Esophagus squamous epithelium (tissue), 5 donors: Measurements from ENCODE around the gene MTF2. TPM values are rescaled to one million over a fixed set of nuclear protein-coding genes. Genes with fewer than 3 reads are reported as not detected.

Experiments
- DNase-seq: peaks from one replicate; lab custom pipeline; 2025; lab: John Stamatoyannopoulos, UW
- H3K27ac ChIP-seq, 4 donors: fragments of 200-600 bp; sonication (generic); one replicate each; pipeline ENCODE4 v1.5.1; 2016 to 2019; ENCODE audit warnings: mild to moderate bottlenecking in 1 of 4
- H3K27me3 ChIP-seq, 4 donors: fragments of 200-600 bp; sonication (generic); 1 replicate in 3 of 4; 2 replicates in 1 of 4; pipeline versions ENCODE4 v1.5.1 to v1.6.0; 2017 to 2021; ENCODE audit warnings: antibody characterized with exemption in 1 of 4
- H3K36me3 ChIP-seq, 3 donors: fragments of 200-600 bp; sonication (generic); one replicate each; pipeline ENCODE4 v1.5.1; 2016 to 2019
- H3K4me1 ChIP-seq, 3 donors: fragments of 200-600 bp; sonication (generic); one replicate each; pipeline ENCODE4 v1.5.1; 2017 to 2019
- H3K4me3 ChIP-seq, 4 donors: fragments of 200-600 bp; sonication (generic); 1 replicate in 3 of 4; 2 replicates in 1 of 4; pipeline ENCODE4 v1.5.1; 2016 to 2019; ENCODE audit warnings: mild to moderate bottlenecking in 2 of 4, moderate library complexity in 1 of 4
- H3K9me3 ChIP-seq, 3 donors: fragments of 200-600 bp; sonication (generic); one replicate each; pipeline ENCODE4 v1.5.1; 2016 to 2019
- CTCF ChIP-seq, 6 experiments: fragments of 450-650 bp in 4 of 6; fragments of 200-600 bp in 2 of 6; sonication (generic) in 2 of 6; IDR thresholded peaks; one replicate each; pipeline ENCODE4 v1.5.1; 2016 to 2019; ENCODE audit warnings: antibody characterized with exemption in 6 of 6, mild to moderate bottlenecking in 4 of 6, moderate library complexity in 4 of 6
- POLR2A ChIP-seq, 4 donors: fragments of 450-650 bp; IDR thresholded peaks; one replicate each; pipeline ENCODE4 v1.6.1; 2017; ENCODE audit warnings: antibody characterized with exemption in 4 of 4, mild to moderate bottlenecking in 4 of 4, moderate library complexity in 3 of 4
- WGBS, 2 donors: methylation state at CpG; one replicate each; pipeline ENCODE4 v1.1.5; 2018; 5-methylcytosine and 5-hydroxymethylcytosine counted together
- intact Hi-C: fragments of 100-400 bp; cut with DNase I; formaldehyde crosslinking; loops from one replicate; pipeline ENCODE4 v1.15.0; 2022
- total RNA-seq, 4 donors: library from RNA; depleted of rRNA; stranded (reverse); fragments of >200 nt; gene quantifications; one replicate each; pipeline ENCODE4 v1.1.0, GENCODE V29; 2016
- donor health status: DM: yes; HTN: yes; CAD: no.

The MTF2 gene
- total RNA-seq, 4 donors from 2014 or later: 7.0 to 18.4 (median 14.8) TPM

GRCh38 chr1:93093332-93094006 is 14.4 kb downstream of the MTF2 start:
- H3K27me3 ChIP-seq: no peaks in the 10 kb centered on the region
- H3K4me1 ChIP-seq: peaks cover 0 to 4% (median 0%) of the 10 kb centered on the region in 3 donors
- intact Hi-C loops: no loop called here
- H3K9me3 ChIP-seq: no peaks in the 10 kb centered on the region
- DNase-seq: no peak
- TF ChIP-seq CTCF (IDR thresholded peaks at IDR 0.05) (no peak), POLR2A (IDR thresholded peaks at IDR 0.05) (no peak)
- H3K36me3 ChIP-seq: peaks cover 0 to 10% (median 0%) of the 10 kb centered on the region in 3 donors
- WGBS, 2 donors: 75 to 89% methylated on average over 2 of the region's 2 CpGs
- no peak overlapping the region for H3K27ac ChIP-seq
- no peak overlapping the region for H3K4me3 ChIP-seq

GRCh38 chr1:93095804-93096585 is 16.9 kb downstream of the MTF2 start:
- TF ChIP-seq CTCF (IDR thresholded peaks at IDR 0.05) (no peak), POLR2A (IDR thresholded peaks at IDR 0.05) (no peak)
- Histone ChIP-seq H3K9me3 (no peaks in the 10 kb centered on the region), H3K27ac (no peak overlapping the region), H3K36me3 (no peaks in the 10 kb centered on the region), H3K27me3 (no peaks in the 10 kb centered on the region), H3K4me3 (no peak overlapping the region), H3K4me1 (peaks cover 0 to 4% (median 0%) of the 10 kb centered on the region in 3 donors)
- WGBS, 2 donors: 79 to 80% methylated on average over 6 of the region's 6 CpGs
- no peak for DNase-seq
- intact Hi-C loops: no loop called here

- intact Hi-C loops: no loop called here
- H3K36me3 ChIP-seq: peaks cover 0 to 13% (median 0%) of the 10 kb centered on the region in 3 donors
- no peak for DNase-seq
- H3K27ac ChIP-seq: no peak overlapping the region
- 91 to 98% methylated on average over 3 to 4 of the region's 4 CpGs for WGBS, 2 donors
- no peak for TF ChIP-seq CTCF (IDR thresholded peaks at IDR 0.05)
- no peak for TF ChIP-seq POLR2A (IDR thresholded peaks at IDR 0.05)
- H3K9me3 ChIP-seq: peaks cover 0 to 5% (median 0%) of the 10 kb centered on the region in 3 donors
- H3K4me1 ChIP-seq: no peaks in the 10 kb centered on the region
- H3K4me3 ChIP-seq: no peak overlapping the region
- no peaks in the 10 kb centered on the region for H3K27me3 ChIP-seq
Observed at GRCh38 chr1:93102142-93102541, 23.1 kb downstream of the MTF2 start.

GRCh38 chr1:93106226-93106625 is 27.1 kb downstream of the MTF2 start:
- intact Hi-C loops: no loop called here
- Histone ChIP-seq H3K27ac (no peak overlapping the region), H3K4me3 (no peak overlapping the region), H3K4me1 (no peaks in the 10 kb centered on the region), H3K36me3 (peaks cover 0 to 21% (median 0%) of the 10 kb centered on the region in 3 donors), H3K9me3 (peaks cover 0 to 12% (median 0%) of the 10 kb centered on the region in 3 donors), H3K27me3 (no peaks in the 10 kb centered on the region)
- DNase-seq: no peak
- WGBS, 2 donors: 73 to 91% methylated on average over 2 of the region's 2 CpGs
- TF ChIP-seq POLR2A (IDR thresholded peaks at IDR 0.05): no peak
- TF ChIP-seq CTCF (IDR thresholded peaks at IDR 0.05): no peak

GRCh38 chr1:93107395-93107794 is 28.3 kb downstream of the MTF2 start:
- H3K9me3 ChIP-seq: peaks cover 0 to 12% (median 0%) of the 10 kb centered on the region in 3 donors
- no peaks in the 10 kb centered on the region for H3K4me1 ChIP-seq
- H3K36me3 ChIP-seq: peaks cover 0 to 21% (median 0%) of the 10 kb centered on the region in 3 donors
- no peak for DNase-seq
- H3K4me3 ChIP-seq: no peak overlapping the region
- no peak for TF ChIP-seq POLR2A (IDR thresholded peaks at IDR 0.05)
- no peak for TF ChIP-seq CTCF (IDR thresholded peaks at IDR 0.05)
- intact Hi-C loops: no loop called here
- H3K27ac ChIP-seq: no peak overlapping the region
- no peaks in the 10 kb centered on the region for H3K27me3 ChIP-seq
- 91 to 98% methylated on average over 4 of the region's 4 CpGs for WGBS, 2 donors
